Heart left ventricle (tissue), 16 donors: Measurements from ENCODE around the gene KPNA4. TPM values are rescaled to one million over a fixed set of nuclear protein-coding genes. Genes with fewer than 3 reads are reported as not detected.

Experiments used
- ATAC-seq, 4 donors: fragments of 200-7000 bp; cut with Tn5 transposase; one replicate each; pipeline ENCODE4 v1.9.1; 2020 to 2022; ENCODE audit warnings: moderate library complexity in 4 of 4, mild to moderate bottlenecking in 3 of 4, moderate number of reproducible peaks in 1 of 4
- DNase-seq, 5 donors: peaks; one replicate each; pipeline ENCODE4 v3.0.0-alpha.2; 2020
- H3K27ac ChIP-seq, 12 donors: fragments of 200-600 bp; sonication (generic) in 4 of 12; one replicate each; pipeline versions ENCODE4 v1.5.0 to v1.8.0; 2016 to 2022; ENCODE audit warnings: mild to moderate bottlenecking in 2 of 12
- H3K27me3 ChIP-seq, 9 donors: fragments of 200-600 bp; sonication (generic) in 2 of 9; one replicate each; pipeline versions ENCODE4 v1.5.1 to v1.8.0; 2016 to 2022; ENCODE audit warnings: mild to moderate bottlenecking in 3 of 9
- H3K36me3 ChIP-seq, 9 donors: fragments of 200-600 bp; sonication (generic) in 2 of 9; one replicate each; pipeline versions ENCODE4 v1.5.0 to v1.8.0; 2018 to 2022; ENCODE audit warnings: mild to moderate bottlenecking in 2 of 9
- H3K4me1 ChIP-seq, 12 donors: fragments of 200-600 bp; sonication (generic) in 4 of 12; one replicate each; pipeline versions ENCODE4 v1.5.0 to v1.8.0; 2016 to 2022; ENCODE audit warnings: mild to moderate bottlenecking in 3 of 12
- H3K4me3 ChIP-seq, 12 donors: fragments of 200-600 bp; sonication (generic) in 4 of 12; one replicate each; pipeline versions ENCODE4 v1.5.0 to v1.8.0; 2017 to 2022; ENCODE audit warnings: mild to moderate bottlenecking in 9 of 12, moderate library complexity in 4 of 12
- H3K9me3 ChIP-seq, 12 donors: fragments of 200-600 bp; sonication (generic) in 4 of 12; one replicate each; pipeline versions ENCODE4 v1.5.0 to v1.8.0; 2016 to 2022; ENCODE audit warnings: mild to moderate bottlenecking in 1 of 12
- POLR2A ChIP-seq, 2 donors: fragments of 450-650 bp; IDR thresholded peaks; one replicate each; pipeline ENCODE4 v1.6.1; 2017; ENCODE audit warnings: antibody characterized with exemption in 2 of 2, mild to moderate bottlenecking in 2 of 2, moderate library complexity in 2 of 2
- WGBS, 4 donors: extraction: QIAGEN DNeasy Blood & Tissue Kit in 2 of 4; methylation state at CpG; one replicate each; pipeline versions ENCODE4 v1.1.5 to v1.1.7; 2013 to 2018; 5-methylcytosine and 5-hydroxymethylcytosine counted together
- intact Hi-C, 10 donors: fragments of 100-400 bp; cut with DNase I; formaldehyde crosslinking; loops; one replicate each; pipeline versions ENCODE4 v1.11.1 to v1.14.2; 2022
- polyA plus RNA-seq, 2 donors: library from polyadenylated mRNA; stranded (reverse); fragments of 200-250 nt; gene quantifications; one replicate each; pipeline ENCODE4 v1.2.3, GENCODE V29; 2013
- total RNA-seq, 9 donors: library from RNA; depleted of rRNA in 2 of 9; stranded (reverse); fragments of >200 nt in 2 of 9; fragmentation: NEBNext Ultra II Directional in 3 of 9; extraction: Animal tissue kit (Norgen Biotek cat#: 25700) in 3 of 9; gene quantifications; one replicate each; pipeline versions ENCODE4 v1.1.0 to v1.2.4, GENCODE V29; 2016 to 2023
- TF ChIP-seq, protein P1 (sequence below), 12 donors: fragments of 200-600 bp; sonication (generic) in 4 of 12; IDR thresholded peaks; one replicate each; pipeline versions ENCODE4 v1.5.0 to v1.8.0; 2018 to 2022; ENCODE audit warnings: antibody characterized with exemption in 12 of 12, mild to moderate bottlenecking in 5 of 12
- donor health status: ischemic (EF 13 %, LVEDD 7.1; RV severe dilation, severe dysfunction).
- donor health status: healthy with polysubstance abuse.
- donor health status: DM: no; HTN: yes; CAD: no.
- donor health status: DM: no; HTN: no; CAD: no.
- donor health status: ischemic (EF 25% LVEDD 6.9; RV normal size, moderate dysfunction).
- donor health status: ischemic (EF 25% LVEDD 5.7; RV mildly dilated, moderate dysfunction).
- donor health status: healthy.
- donor health status: DM: yes; HTN: yes; CAD: no.
- donor health status: ischemic (EF 35%, LVEDD 5.7; RV mildly dilated, moderate dysfunction).
- donor health status: nonischemic (EF 11% LVEDD 7.7; RV severe dilation, severe dysfunction).
- donor health status: DM: yes; HTN: yes; CAD: no.
- donor health status: PGD.
- donor health status: ischemic (EF 29% LVEDD 5.4; RV normal size, mild dysfunction).
- donor health status: nonischemic (EF 23%, LVEDD 6.1; RV moderate dilation, normal function).

The KPNA4 gene
- total and polyA plus RNA-seq, 11 donors: 29.1 to 198 (median 128) TPM

DNA sequence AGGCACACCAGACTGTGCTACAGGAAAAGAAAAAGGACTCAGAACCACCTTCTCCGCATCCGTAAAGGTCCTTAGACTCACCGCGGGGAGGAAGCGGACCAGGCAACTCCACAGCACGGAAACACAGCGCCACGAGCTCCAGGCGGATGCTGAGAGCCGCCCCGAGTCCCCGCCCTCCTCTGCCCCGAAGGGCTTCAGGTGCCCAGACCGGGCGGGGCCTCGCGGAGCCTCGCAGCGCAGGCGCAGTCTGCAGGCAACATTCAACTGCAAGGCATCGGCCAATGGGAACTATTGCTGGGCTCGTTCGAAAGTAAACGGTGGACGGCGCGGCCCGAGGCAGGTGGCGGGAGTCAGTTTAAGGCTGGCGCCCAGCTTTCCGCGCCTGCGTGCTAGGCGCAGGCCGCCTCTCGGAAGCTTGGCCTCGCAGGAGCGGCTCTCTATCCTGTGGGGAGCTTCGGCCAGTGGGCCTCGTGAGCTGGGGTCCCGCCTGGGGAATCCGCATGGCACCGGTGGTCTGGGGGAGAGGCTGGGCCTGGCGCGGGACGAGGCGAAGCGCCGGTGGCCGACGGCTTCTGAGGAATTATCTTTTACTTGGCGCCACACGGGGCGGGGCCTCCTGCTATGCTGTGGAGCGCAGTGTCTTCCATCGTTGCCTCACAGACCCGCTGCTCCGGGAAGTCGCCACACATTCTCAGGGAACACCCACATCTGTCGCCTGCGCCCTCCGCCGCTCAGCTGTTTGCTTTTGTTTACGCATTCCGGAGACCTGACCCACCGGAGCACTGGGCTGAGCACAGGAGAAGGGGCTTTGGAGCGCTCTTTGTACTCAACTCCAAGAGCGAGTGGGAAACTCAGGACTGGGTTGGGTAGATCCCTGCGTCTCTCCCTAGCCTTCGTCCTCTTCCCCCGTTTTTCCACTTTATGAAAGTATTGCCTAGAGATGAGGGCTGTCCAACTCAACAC is 115.5 kb downstream of the KPNA4 start, which contains the start of gene TRIM59:
TSS of gene TRIM59 (minus strand) at position 151 of the 963 bp plus-strand sequence. CDS start 10,603 bp downstream, outside the sequence.
- H3K36me3 ChIP-seq: no peaks in the 10 kb centered on the region
- peaks cover 0 to 24% (median 8%) of the 10 kb centered on the region in 9 donors for H3K27me3 ChIP-seq
- peak within 1 kb of the TSS; percentile 10 to 66 (median 50) for H3K4me3 ChIP-seq
- intact Hi-C loops: no loop called here
- ATAC-seq (peak; percentile 57 to 93 (median 89)), DNase-seq (peak; percentile 71 to 93 (median 81))
- peaks cover 0 to 19% (median 8%) of the 10 kb centered on the region in 12 donors for H3K4me1 ChIP-seq
- TF ChIP-seq, protein P1, sequence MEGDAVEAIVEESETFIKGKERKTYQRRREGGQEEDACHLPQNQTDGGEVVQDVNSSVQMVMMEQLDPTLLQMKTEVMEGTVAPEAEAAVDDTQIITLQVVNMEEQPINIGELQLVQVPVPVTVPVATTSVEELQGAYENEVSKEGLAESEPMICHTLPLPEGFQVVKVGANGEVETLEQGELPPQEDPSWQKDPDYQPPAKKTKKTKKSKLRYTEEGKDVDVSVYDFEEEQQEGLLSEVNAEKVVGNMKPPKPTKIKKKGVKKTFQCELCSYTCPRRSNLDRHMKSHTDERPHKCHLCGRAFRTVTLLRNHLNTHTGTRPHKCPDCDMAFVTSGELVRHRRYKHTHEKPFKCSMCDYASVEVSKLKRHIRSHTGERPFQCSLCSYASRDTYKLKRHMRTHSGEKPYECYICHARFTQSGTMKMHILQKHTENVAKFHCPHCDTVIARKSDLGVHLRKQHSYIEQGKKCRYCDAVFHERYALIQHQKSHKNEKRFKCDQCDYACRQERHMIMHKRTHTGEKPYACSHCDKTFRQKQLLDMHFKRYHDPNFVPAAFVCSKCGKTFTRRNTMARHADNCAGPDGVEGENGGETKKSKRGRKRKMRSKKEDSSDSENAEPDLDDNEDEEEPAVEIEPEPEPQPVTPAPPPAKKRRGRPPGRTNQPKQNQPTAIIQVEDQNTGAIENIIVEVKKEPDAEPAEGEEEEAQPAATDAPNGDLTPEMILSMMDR (IDR thresholded peaks at IDR 0.05): no peak
- TF ChIP-seq POLR2A (IDR thresholded peaks at IDR 0.05): no peak
- H3K27ac ChIP-seq: peak within 1 kb of the TSS in 2 of 12 donors; percentile 68 to 76
- peaks cover 0 to 7% (median 0%) of the 10 kb centered on the region in 12 donors for H3K9me3 ChIP-seq
- WGBS, 4 donors: 8 to 15% (median 12%) methylated on average over 35 to 71 of the region's 71 CpGs

GRCh38 chr3:160448845-160449635 is 116.3 kb downstream of the KPNA4 start:
- TF ChIP-seq, protein P1 (IDR thresholded peaks at IDR 0.05): no peak
- no peak for TF ChIP-seq POLR2A (IDR thresholded peaks at IDR 0.05)
- H3K4me1 ChIP-seq: peaks cover 0 to 19% (median 8%) of the 10 kb centered on the region in 12 donors
- H3K27ac ChIP-seq: peak overlapping the region in 2 of 12 donors; percentile 68 to 76
- DNase-seq (peak in 3 of 5 donors; percentile 14 to 72 (median 30)), ATAC-seq (peak; percentile 36 to 55 (median 44))
- peak overlapping the region; percentile 10 to 66 (median 50) for H3K4me3 ChIP-seq
- intact Hi-C loops: no loop called here
- no peaks in the 10 kb centered on the region for H3K36me3 ChIP-seq
- H3K27me3 ChIP-seq: peaks cover 0 to 24% (median 8%) of the 10 kb centered on the region in 9 donors
- peaks cover 0 to 7% (median 0%) of the 10 kb centered on the region in 12 donors for H3K9me3 ChIP-seq
- WGBS, 4 donors: 3 to 8% (median 7%) methylated on average over 19 to 26 of the region's 26 CpGs

DNA sequence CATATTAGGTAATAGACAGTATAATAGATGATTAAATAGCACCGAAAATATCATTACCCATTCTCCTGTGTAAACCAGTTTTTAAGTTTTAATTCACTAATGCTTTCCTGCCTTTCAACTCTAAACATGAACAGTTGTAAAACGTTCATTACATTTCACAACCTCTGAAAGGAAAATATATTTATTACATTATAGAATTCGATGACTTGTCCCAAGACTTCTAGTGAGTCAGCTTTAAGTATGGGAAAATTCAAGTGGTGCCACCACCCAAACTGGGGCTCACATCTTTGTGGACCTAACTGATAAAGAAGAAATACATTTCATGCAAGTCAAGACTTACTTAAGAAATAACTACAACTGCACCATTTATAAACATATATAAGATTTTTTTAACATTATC is 117.8 kb downstream of the KPNA4 start:
- WGBS, 4 donors: 75 to 83% (median 78%) methylated on average over 3 of the region's 3 CpGs
- intact Hi-C loops: no loop called here
- no peak overlapping the region for H3K4me3 ChIP-seq
- ATAC-seq: no peak
- DNase-seq: no peak
- peaks cover 0 to 7% (median 0%) of the 10 kb centered on the region in 12 donors for H3K9me3 ChIP-seq
- no peaks in the 10 kb centered on the region for H3K36me3 ChIP-seq
- TF ChIP-seq, protein P1 (IDR thresholded peaks at IDR 0.05): no peak
- TF ChIP-seq POLR2A (IDR thresholded peaks at IDR 0.05): no peak
- no peak overlapping the region for H3K27ac ChIP-seq
- peaks cover 0 to 19% (median 8%) of the 10 kb centered on the region in 12 donors for H3K4me1 ChIP-seq
- H3K27me3 ChIP-seq: peaks cover 0 to 24% (median 8%) of the 10 kb centered on the region in 9 donors
